Measurements from ENCODE around the gene SPNS3.

SPNS3 gene

DNA sequence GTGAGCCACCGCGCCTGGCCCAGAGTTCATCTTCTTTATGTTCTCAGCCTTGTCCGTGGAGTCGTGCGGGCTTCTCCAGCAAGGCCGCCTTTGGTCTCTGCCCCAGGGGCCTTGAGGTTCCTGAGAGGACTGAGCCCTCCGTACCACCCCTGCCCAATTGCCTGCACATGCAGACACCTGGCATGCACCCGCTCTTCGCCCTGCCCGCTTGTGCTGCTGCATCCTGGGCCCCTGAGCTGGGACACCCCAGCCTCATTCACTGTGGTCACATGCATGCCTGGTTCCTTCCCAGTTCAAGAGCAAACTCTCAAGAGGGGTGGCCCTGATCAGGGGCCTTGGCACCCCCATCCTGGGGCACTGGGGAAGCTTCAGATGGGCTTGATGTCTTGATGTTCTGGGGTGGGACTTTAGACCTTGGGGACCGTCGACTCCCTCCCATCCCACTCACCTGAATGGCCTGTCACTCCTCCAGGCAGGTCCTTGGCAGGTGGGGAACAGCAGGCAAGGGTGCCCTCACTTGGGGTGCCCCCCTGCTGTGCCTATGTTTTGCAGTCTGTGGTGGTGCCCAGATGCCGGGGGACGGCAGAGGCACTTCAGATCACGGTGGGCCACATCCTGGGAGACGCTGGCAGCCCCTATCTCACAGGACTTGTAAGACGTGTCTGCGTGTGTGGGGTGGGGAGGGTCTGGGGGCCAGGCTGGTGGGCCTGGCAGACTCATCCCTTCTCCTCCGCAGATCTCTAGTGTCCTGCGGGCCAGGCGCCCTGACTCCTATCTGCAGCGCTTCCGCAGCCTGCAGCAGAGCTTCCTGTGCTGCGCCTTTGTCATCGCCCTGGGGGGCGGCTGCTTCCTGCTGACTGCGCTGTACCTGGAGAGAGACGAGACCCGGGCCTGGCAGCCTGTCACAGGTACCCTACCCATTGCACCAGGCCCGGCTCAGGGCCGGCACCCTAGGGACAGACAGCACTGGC, 52.2 kb downstream of the SPNS3 start:
- Mint-ChIP-seq H3K4me3 (peak overlapping the region; percentile 82), H3K27me3 (no peaks in the 10 kb centered on the region), H3K27ac (peak overlapping the region; percentile 71), H3K4me1 (peaks cover 32% of the 10 kb centered on the region), H3K36me3 (ENCODE audit: low read depth) (no peaks in the 10 kb centered on the region), H3K9me3 (no peaks in the 10 kb centered on the region)
- DNase-seq (peak; percentile 54), ATAC-seq (peak; percentile 86)

DNA sequence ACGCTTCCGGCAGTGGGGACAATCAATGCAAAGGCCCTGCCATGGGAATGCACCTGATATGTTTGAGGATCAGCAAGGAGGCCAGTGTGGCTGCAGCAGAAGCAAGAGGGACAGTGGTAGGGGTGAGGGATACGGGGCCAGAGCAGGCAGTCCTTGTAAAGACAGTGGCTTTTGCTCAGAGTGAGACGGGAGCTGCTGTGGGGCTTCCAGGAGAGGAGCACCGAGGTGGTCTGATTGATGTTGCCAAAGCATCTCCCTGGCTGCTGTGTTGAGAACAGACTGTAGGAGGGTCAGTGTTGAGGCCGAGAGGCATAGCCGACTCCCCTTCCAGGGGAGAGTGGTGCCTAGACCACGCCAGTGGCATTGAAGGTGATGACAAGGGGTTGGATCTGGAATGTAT, 53.6 kb downstream of the SPNS3 start:
- ATAC-seq (no peak), DNase-seq (no peak)
- Mint-ChIP-seq H3K4me3 (no peak overlapping the region), H3K9me3 (no peaks in the 10 kb centered on the region), H3K36me3 (ENCODE audit: low read depth) (no peaks in the 10 kb centered on the region), H3K27me3 (no peaks in the 10 kb centered on the region), H3K4me1 (peaks cover 20% of the 10 kb centered on the region), H3K27ac (no peak overlapping the region)

DNA sequence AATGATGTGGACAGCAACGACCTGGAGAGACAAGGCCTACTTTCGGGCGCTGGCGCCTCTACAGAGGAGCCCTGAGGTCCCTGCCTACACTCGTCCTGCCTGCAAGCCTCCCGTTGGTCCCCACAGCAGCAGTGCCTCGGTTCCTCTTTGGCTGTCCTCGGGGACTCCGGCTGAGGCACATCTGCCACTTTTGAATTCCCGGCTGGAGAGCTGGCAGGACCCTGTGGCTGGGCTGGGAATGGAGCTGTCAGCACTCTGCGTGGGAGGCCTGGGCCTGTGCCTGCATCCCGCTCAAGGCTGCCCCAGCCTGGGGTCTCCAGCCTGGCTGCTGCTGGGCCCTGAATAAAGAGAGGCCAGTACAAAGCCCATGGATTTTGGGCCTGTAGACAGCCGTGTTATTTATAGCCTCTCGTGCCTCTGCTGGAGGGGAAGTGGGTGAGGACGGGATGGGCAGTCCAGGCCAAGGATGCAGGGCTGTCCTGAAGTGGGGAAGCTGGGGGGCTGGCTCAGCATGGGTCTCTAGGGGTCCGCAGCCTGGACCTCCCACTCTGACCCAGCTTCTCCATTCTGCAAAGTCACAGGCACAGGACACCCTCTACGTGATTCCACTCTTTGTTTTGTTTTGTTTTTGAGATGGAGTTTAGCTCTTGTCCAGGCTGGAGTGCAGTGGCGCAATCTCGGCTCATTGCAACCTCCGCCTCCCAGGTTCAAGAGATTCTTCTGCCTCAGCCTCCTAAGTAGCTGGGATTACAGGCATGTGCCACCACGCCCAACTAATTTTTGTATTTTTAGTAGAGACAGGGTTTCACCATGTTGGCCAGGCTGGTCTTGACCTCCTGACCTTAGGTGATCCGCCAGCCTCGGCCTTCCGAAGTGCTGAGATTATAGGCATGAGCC, 54.3 kb downstream of the SPNS3 start:
- peaks cover 26% of the 10 kb centered on the region for H3K4me1 Mint-ChIP-seq
- no peaks in the 10 kb centered on the region for H3K9me3 Mint-ChIP-seq
- H3K4me3 Mint-ChIP-seq, result no peak overlapping the region
- H3K36me3 Mint-ChIP-seq (ENCODE audit: low read depth), result no peaks in the 10 kb centered on the region
- DNase-seq (no peak), ATAC-seq (no peak)
- H3K27ac Mint-ChIP-seq, result no peak overlapping the region
- H3K27me3 Mint-ChIP-seq, result no peaks in the 10 kb centered on the region

DNA sequence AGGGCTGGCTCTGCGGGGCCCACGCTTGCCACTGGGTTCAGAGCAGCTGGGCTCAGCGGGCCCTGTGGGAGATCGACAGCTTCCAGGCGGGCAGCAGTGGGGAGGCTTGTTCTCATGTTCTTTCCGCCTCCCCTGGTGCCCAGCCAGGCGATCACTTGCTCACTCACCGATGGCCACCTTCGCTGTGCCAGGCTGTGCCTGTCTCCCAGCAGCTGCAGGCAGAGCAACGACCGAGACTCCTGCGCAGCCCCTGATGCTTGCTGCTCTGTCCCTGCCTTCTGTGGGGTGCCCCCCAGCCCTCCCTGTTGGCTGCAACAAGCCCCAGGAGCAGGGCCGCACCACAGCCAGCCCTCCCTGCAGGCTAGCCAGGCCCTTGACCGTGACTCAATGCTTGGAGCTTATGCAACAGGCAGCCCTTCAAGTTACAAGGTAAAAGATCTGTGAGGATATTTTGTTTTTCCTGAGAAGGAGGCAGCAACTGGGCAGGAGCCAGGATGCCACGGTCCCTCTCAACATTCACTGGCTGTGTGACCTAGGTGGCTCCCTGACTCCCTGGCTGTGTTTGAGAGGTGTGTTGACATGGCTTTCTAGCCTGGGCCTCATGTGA, 55.4 kb downstream of the SPNS3 start:
- no peaks in the 10 kb centered on the region for H3K27me3 Mint-ChIP-seq
- no peak for DNase-seq
- H3K9me3 Mint-ChIP-seq, result no peaks in the 10 kb centered on the region
- no peak overlapping the region for H3K4me3 Mint-ChIP-seq
- H3K36me3 Mint-ChIP-seq (ENCODE audit: low read depth), result no peaks in the 10 kb centered on the region
- no peak overlapping the region for H3K27ac Mint-ChIP-seq
- ATAC-seq, result no peak
- peaks cover 25% of the 10 kb centered on the region for H3K4me1 Mint-ChIP-seq

DNA sequence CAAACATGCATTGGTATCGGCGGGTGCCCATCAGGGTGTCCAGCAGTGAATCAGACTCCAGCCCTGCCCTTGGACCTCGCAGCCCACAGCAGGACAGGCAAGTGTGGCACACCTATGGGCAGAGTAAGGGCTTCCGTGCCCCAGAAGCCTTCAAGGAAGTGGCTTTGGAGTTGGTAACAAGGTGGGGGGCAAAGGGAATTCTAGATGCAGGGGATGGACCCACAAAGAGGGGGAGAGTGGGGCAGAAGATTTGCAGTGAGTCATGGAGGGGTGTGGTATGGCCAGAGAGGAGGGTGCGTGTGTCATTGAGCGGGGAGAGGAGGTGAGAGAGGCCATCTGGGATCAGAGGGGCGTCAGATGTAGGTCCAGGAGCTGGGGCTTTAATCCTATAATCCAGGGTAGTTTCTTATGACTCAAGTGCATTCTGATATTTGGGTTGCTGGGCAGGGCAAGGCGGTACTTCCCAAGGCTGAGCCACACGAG, 56.4 kb downstream of the SPNS3 start:
- H3K4me3 Mint-ChIP-seq, result no peak overlapping the region
- DNase-seq (no peak), ATAC-seq (no peak)
- no peak overlapping the region for H3K27ac Mint-ChIP-seq
- peaks cover 20% of the 10 kb centered on the region for H3K4me1 Mint-ChIP-seq
- H3K27me3 Mint-ChIP-seq, result no peaks in the 10 kb centered on the region
- H3K36me3 Mint-ChIP-seq (ENCODE audit: low read depth), result no peaks in the 10 kb centered on the region
- H3K9me3 Mint-ChIP-seq, result no peaks in the 10 kb centered on the region

DNA sequence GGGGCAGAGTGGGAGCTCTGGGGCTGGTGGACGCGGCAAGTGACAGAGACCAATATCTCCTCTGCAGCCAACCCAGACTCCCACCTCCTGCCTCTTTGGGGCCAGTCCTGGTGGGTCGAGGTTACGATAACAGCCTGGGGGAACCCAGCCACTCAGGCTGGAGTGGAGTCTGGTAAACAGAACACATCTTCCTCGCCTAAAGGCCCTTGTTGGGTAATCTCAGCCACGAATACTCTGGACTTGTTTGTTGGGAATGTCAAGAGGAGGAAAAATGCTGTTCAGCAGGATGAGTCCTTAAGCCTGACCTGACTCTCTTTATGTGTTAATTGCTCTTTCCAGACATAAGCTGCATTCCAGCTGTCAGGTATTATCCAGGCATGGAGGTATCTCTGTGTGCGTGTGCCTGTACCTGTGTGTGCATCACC, 56.9 kb downstream of the SPNS3 start:
- DNase-seq (no peak), ATAC-seq (no peak)
- Mint-ChIP-seq H3K4me1 (peaks cover 18% of the 10 kb centered on the region), H3K9me3 (no peaks in the 10 kb centered on the region), H3K27me3 (no peaks in the 10 kb centered on the region), H3K27ac (no peak overlapping the region), H3K4me3 (no peak overlapping the region), H3K36me3 (ENCODE audit: low read depth) (no peaks in the 10 kb centered on the region)

DNA sequence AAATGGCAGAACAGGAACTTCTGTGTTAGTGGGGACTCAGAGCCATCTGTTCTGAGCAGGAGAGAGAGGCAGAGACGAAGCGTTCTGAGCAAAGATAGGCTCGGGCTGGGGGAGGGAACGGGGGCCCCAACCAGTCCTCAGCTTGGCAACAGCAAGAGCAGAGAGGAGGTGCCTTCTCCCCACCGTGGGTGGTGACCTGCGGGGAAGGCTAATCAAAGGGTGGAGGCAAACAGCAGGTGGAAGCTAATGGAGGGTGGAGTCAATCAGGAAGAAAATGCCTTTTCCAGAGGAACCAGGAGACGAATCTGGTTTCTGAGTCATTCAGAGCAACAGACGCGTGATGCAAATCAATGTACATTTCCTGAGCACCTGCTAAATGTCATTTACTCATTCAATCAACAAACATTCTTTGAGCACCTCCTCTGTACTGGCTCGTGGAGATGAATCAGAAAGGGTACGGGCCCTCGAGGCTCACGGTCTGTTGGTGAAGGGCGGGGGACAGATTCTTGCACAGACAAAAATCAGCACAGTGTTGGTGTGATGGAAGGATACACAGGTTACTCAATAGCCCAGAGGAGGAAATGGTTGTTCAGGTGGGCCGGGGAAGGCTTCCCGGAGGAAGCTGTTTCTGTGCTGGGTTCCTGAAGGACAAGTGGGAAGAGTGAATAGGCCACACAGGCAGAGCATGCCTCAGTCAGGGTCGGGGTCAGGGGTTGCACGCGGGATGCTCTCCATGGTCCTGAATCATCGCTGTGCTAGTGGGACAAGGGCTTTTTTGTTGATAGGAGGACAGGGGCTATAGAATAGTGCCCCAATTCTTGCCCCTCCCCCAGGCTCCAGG, 59.2 kb downstream of the SPNS3 start:
- Mint-ChIP-seq H3K27ac (no peak overlapping the region), H3K36me3 (ENCODE audit: low read depth) (no peaks in the 10 kb centered on the region), H3K4me1 (peaks cover 8% of the 10 kb centered on the region), H3K4me3 (no peak overlapping the region), H3K9me3 (no peaks in the 10 kb centered on the region), H3K27me3 (no peaks in the 10 kb centered on the region)
- ATAC-seq (peak; percentile 29), DNase-seq (peak; percentile 24)

DNA sequence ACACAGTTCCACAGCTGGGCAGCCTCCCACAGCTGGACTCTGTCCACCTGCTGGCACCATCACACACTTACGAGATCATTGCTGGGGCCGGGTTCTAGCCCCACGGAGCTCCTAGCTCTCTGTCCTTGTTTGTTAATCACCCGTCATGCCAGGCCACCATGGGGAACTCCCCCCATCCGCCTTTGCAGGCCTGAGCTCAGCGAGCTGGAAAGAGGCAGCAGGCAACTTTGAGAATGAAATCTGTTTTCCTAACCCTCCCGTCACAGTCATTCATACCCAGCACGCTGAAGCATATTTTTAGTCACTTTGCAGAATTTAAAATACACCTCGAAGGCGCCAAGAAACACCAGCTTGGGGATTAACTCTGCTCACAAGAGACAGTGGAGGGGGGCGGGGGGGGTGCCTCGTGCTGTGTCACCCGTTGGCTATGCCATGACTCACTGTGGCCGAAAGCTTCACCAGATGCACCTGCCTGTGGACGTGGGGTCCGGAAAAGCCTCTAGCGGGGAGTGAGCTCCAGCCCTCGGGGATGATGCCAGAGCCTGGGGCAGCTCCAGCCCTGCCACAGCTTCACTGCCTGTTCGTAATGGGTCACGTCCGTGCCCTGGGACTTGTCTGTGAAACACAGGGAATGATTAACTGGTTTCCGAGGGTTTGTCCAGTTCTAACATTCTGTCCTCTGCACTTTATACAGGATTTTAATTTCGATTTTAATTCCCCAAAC, 63.5 kb downstream of the SPNS3 start:
- ATAC-seq (no peak), DNase-seq (no peak)
- Mint-ChIP-seq H3K36me3 (ENCODE audit: low read depth) (no peaks in the 10 kb centered on the region), H3K9me3 (no peaks in the 10 kb centered on the region), H3K27me3 (peaks cover 24% of the 10 kb centered on the region), H3K4me1 (peaks cover 22% of the 10 kb centered on the region), H3K27ac (no peak overlapping the region), H3K4me3 (no peak overlapping the region)

DNA sequence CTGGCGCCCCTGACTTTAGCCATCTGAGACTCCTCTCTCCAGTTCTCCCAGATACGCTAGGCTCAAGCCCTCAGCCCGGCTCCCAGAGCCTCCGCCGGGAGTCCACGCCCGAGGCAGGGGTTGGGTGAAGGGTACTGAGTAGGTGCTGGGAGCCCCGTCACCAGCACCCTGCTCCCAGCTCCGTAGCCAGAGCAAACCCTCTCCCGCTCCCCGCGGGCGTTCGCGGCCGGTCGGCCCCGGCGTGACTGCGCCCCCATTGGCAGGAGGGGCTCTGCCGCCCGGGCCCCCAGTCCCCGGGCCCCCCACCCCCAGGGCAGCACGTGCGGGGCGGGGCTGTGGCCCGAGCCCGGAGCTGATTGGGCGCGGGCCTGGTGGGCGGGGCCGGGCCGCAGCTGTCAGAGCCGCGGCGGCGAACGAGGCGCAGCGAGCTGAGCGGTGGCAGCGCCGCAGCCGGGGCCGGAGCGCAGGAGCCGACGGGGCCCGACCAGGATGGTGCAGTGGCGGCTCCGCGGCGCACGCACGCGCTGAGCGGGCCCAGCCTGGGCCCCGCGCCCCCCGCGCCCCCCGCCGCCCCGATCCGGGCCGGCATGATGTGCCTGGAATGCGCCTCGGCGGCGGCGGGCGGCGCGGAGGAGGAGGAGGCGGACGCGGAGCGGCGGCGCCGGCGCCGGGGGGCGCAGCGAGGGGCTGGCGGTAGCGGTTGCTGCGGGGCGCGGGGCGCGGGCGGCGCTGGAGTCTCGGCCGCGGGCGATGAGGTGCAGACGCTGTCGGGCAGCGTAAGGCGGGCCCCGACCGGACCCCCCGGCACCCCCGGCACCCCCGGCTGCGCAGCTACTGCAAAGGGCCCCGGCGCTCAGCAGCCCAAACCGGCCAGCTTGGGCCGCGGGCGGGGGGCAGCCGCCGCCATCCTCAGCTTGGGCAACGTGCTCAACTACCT, 65.0 kb downstream of the SPNS3 start, which contains the start of gene SPNS2:
Gene SPNS2 (plus strand): TSS at position 421 of the 937 bp plus-strand sequence. CDS start 167 bp downstream, at position 588.
- Mint-ChIP-seq H3K36me3 (ENCODE audit: low read depth) (no peaks in the 10 kb centered on the region), H3K27ac (no peak within 1 kb of the TSS), H3K4me3 (peak within 1 kb of the TSS; percentile 63), H3K27me3 (peaks cover 28% of the 10 kb centered on the region), H3K4me1 (peaks cover 18% of the 10 kb centered on the region), H3K9me3 (no peaks in the 10 kb centered on the region)
- ATAC-seq (peak; percentile 80), DNase-seq (peak; percentile 60)

DNA sequence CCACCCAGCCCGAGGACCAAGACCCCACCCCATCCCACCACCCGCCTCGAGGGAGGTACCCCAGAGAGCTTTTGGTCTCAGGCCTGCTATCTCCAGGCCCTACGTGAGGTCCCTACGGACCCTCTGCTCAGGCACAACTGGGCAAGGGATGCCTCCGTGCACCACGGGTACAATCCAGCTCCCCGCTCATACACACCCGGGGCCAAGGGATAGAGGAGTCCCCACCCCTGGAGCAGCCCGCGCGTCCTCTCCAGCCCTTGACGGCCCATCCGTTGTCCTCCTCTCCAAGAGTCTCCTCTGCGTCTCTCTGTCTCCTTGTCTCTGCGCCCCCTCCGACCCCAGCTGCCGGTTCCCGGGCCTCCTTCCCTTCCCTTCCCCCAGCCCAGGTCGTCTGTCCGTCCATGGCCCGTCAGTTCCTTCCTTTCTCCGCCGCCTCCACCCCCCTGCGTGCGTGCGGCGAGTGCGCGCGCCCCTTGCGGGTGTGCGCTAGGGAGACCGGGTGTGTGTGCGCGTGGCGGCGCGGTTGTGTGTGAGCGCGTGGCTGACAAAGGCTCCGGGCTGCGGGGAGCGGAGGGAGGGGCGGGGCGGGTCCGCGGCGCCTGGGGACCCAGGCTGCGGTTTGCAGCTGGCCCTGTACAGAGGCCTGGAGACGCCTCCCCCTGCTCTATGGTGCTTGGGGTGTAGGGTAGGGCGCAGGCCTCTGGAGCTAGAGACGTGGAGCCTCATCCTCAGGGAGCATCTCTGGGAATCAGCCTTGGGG, 65.9 kb downstream of the SPNS3 start:
- Mint-ChIP-seq H3K4me1 (peaks cover 26% of the 10 kb centered on the region), H3K36me3 (ENCODE audit: low read depth) (no peaks in the 10 kb centered on the region), H3K9me3 (no peaks in the 10 kb centered on the region), H3K27ac (no peak overlapping the region), H3K4me3 (peak overlapping the region; percentile 63), H3K27me3 (peaks cover 28% of the 10 kb centered on the region)
- DNase-seq (peak; percentile 19), ATAC-seq (no peak)

DNA sequence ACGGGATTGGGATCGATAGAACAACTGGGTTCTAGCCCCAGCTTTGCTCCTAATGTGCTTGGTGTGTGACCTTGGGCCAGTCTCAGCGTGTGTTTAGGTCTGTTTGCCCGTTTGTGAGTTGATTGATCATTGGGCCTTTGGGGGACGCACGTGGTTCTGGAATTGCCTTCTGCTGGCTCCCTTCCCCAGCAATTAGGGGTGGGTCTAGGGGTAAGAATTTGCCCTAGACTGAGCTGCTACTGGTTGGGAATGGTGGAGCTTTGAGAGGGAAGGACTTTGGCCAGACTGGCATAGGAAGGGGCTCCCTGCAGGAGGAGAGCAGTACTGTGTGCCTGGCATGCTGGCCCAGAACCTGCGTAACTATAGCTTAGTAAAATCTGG, 66.4 kb downstream of the SPNS3 start:
- Mint-ChIP-seq H3K4me1 (peaks cover 31% of the 10 kb centered on the region), H3K36me3 (ENCODE audit: low read depth) (no peaks in the 10 kb centered on the region), H3K9me3 (no peaks in the 10 kb centered on the region), H3K27me3 (peaks cover 31% of the 10 kb centered on the region), H3K27ac (no peak overlapping the region), H3K4me3 (peak overlapping the region; percentile 63)
- ATAC-seq (no peak), DNase-seq (no peak)

All from activated naive CD8-positive, alpha-beta T cell treated with anti-CD3 and anti-CD28 coated beads, Interleukin-2, amount 50 U/mL, for 24 hours (primary cell).